GM10248 (cell line): ENCODE data around the gene SP9.

Experiments
- CTCF ChIA-PET: fragments of 300-600 bp; sonication (Branson Sonifier 250); formaldehyde crosslinking; extraction: SDS; loops from one replicate; lab custom pipeline; 2021; ENCODE audit warnings: antibody characterized with exemption; lab: Yijun Ruan, JAX
- POLR2A ChIA-PET: fragments of 350-650 bp; sonication (Branson Sonifier 250); formaldehyde crosslinking; extraction: SDS; loops from one replicate; lab custom pipeline; 2020; ENCODE audit warnings: antibody characterized with exemption; lab: Yijun Ruan, JAX
- DNase-seq: peaks from one replicate; pipeline ENCODE4 v3.0.0; 2012; ENCODE audit errors: extremely low spot score
- TF ChIP-seq, protein P1 (sequence below): IDR thresholded peaks from 2 replicates; pipeline ENCODE4 v1.5.1; 2012; ENCODE audit warnings: mild to moderate bottlenecking, low read depth; ENCODE audit errors: extremely low read depth, missing control alignments, control extremely low read depth

SP9 gene

GRCh38 chr2:174337337-174338146 lies 2.8 kb downstream of the SP9 start:
- POLR2A ChIA-PET, result no interaction called here
- TF ChIP-seq, protein P1, sequence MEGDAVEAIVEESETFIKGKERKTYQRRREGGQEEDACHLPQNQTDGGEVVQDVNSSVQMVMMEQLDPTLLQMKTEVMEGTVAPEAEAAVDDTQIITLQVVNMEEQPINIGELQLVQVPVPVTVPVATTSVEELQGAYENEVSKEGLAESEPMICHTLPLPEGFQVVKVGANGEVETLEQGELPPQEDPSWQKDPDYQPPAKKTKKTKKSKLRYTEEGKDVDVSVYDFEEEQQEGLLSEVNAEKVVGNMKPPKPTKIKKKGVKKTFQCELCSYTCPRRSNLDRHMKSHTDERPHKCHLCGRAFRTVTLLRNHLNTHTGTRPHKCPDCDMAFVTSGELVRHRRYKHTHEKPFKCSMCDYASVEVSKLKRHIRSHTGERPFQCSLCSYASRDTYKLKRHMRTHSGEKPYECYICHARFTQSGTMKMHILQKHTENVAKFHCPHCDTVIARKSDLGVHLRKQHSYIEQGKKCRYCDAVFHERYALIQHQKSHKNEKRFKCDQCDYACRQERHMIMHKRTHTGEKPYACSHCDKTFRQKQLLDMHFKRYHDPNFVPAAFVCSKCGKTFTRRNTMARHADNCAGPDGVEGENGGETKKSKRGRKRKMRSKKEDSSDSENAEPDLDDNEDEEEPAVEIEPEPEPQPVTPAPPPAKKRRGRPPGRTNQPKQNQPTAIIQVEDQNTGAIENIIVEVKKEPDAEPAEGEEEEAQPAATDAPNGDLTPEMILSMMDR, result no peak
- CTCF ChIA-PET, result interaction anchor here (1.0 to 2.3 kb wide), 9 partner anchors 9 to 935 kb away, joined by 3 to 9 read pairs (median 4); partner anchors contain the start of gene OLA1
- no peak for DNase-seq

DNA sequence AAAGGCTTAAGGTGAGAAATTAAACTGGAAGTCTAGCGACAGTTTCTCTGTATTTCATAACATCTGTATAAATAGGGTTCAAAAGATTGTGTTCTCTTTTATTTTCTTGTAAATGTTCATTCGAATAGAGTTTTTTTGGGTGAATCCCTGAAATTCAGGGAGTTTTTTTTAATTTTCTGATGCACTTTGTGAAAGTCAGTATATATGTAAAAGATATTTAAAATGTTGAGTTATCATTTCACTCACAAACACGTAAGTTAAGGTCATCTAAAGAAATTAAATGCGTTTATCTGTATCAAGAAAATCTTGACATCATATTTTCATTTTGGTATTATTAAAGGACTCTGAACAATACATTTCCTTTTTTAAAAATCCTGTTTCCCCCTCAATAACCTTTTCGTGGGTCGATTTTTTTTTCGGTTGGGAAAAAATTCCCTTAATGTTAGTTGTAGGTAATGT lies 3.4 kb downstream of the SP9 start:
- TF ChIP-seq, protein P1, result no peak
- POLR2A ChIA-PET, result no interaction called here
- CTCF ChIA-PET, result interaction anchor here (1.9 to 2.3 kb wide), 2 partner anchors 12 to 181 kb away, joined by 8 to 9 read pairs; no protein-coding TSS in a partner anchor
- no peak for DNase-seq

DNA sequence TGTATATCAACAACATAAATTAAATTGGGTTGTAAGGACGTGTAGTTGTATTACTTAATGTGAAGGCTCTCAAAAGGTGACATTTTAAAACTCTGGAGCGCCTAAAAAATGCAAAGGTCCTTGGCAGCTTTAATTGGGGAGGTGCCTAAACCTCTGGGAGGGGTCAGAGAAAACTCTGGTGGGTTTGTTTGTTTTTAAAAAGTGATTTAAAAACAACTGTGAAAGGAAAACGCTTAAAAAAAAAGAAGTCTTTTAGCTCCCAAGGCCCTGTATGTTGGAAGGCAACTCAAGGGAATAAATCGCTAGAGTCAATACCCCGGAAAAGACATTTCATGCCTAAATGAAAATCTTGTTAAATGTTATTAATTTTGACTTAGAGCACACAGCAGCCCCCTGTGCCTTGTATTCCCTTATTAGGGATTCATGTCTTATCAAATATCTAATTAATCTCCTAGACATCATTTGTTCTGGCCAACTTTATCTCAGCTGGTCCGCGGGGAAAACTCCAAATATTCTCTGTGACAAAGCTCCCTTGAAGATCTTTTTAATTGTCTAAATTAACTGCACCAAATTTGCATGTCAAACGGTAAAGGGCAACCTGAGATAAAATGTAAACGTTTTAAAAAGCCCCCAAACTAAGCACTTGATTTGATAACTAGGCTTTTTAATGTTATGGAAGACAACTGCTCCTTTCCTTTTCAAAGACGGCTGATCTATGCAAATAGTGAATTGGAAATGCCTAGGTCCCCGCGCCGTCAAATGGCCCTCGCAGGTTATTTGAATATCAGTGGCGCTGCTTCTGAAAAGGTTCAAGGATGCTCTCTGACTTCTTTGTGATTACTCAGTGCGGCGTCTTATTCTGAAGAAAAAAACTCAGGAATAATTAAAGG lies 4.2 kb downstream of the SP9 start:
- no peak for DNase-seq
- TF ChIP-seq, protein P1, result no peak
- ChIA-PET CTCF (interaction anchor here (0.8 to 0.9 kb wide), 2 partner anchors 11 to 937 kb away, joined by 3 read pairs; no protein-coding TSS in a partner anchor), POLR2A (no interaction called here)

GRCh38 chr2:174339561-174340399 lies 5.0 kb downstream of the SP9 start:
- TF ChIP-seq, protein P1, result no peak
- CTCF ChIA-PET, result interaction anchor here (0.9 to 2.9 kb wide), 8 partner anchors 9 to 1312 kb away, joined by 3 to 53 read pairs (median 10); no protein-coding TSS in a partner anchor
- POLR2A ChIA-PET, result no interaction called here
- no peak for DNase-seq

GRCh38 chr2:174340400-174341292 lies 5.9 kb downstream of the SP9 start:
- TF ChIP-seq, protein P1, result no peak
- POLR2A ChIA-PET, result no interaction called here
- CTCF ChIA-PET, result interaction anchor here (0.7 to 2.9 kb wide), 43 partner anchors 7 to 1313 kb away, joined by 3 to 53 read pairs (median 4); no protein-coding TSS in a partner anchor
- DNase-seq, result no peak
